ENCODE results near the gene USP49.

GRCh38 chr6:41798901-41799558 lies 96.1 kb downstream of the USP49 start:
- no peak for TF ChIP-seq GATA2 (IDR thresholded peaks at IDR 0.05; ENCODE audit: low read depth, low read length)
- no peak for TF ChIP-seq GATA3 (IDR thresholded peaks at IDR 0.05; ENCODE audit: low read depth, low read length)
